Effector memory CD4-positive, alpha-beta T cell (primary cell): Measurements from ENCODE around the gene RASA1.
"Not testable (repeated sequence)": the region's sequence is repeated elsewhere in the genome, so short reads cannot be mapped to it uniquely, and the experiment has no call there.

ENCODE experiments used
- DNase-seq, 3 donors: peaks; one replicate each; pipeline ENCODE4 v3.0.0-alpha.2; 2020
- H3K27ac ChIP-seq: 2 replicates; pipeline ENCODE4 v1.7.0; 2013; ENCODE audit warnings: mild to moderate bottlenecking, low read length, moderate library complexity; ENCODE audit not compliant: insufficient read depth, poor library complexity, severe bottlenecking
- H3K27me3 ChIP-seq: replicated peaks from 2 replicates; pipeline ENCODE4 v1.7.0; 2013; ENCODE audit warnings: mild to moderate bottlenecking, low read length; ENCODE audit not compliant: insufficient read depth, control insufficient read depth, poor library complexity, severe bottlenecking
- H3K36me3 ChIP-seq: 2 replicates; pipeline ENCODE4 v1.7.0; 2013; ENCODE audit warnings: mild to moderate bottlenecking, low read length, moderate library complexity; ENCODE audit not compliant: control insufficient read depth, insufficient read depth
- H3K4me1 ChIP-seq: 2 replicates; pipeline ENCODE4 v1.7.0; 2013; ENCODE audit warnings: low read length, mild to moderate bottlenecking; ENCODE audit not compliant: control insufficient read depth, insufficient read depth, poor library complexity, severe bottlenecking
- H3K4me3 ChIP-seq: 2 replicates; pipeline ENCODE4 v1.7.0; 2013; ENCODE audit warnings: low read length, low read depth, mild to moderate bottlenecking; ENCODE audit not compliant: insufficient read depth, poor library complexity, severe bottlenecking
- H3K9me3 ChIP-seq: 2 replicates; pipeline ENCODE4 v1.7.0; 2013; ENCODE audit warnings: mild to moderate bottlenecking, low read length, moderate library complexity; ENCODE audit not compliant: control insufficient read depth

Gene RASA1

DNA sequence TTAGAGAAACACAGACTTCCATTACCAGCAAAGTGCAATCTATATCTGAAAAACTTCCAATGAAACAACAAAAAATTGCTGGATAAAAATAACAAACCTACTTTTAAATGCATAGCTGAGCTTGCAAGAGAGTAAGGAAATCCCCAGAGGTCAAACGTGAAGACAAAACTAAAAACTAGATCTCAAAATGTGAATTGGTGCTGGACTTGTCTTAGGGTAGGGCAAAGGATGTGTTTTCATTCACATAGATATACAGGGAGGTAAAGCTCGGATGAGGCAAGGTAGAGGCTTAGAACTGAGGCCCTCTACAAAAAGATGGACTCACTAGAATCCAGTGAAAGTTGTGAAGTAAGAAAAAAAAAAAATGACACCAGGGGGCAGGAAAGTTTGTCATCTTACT lies 13.6 kb upstream of the RASA1 start:
- no peaks in the 10 kb centered on the region for H3K36me3 ChIP-seq
- H3K9me3 ChIP-seq = no peaks in the 10 kb centered on the region
- no peak overlapping the region for H3K4me3 ChIP-seq
- no peaks in the 10 kb centered on the region for H3K27me3 ChIP-seq
- DNase-seq = no peak
- H3K4me1 ChIP-seq = no peaks in the 10 kb centered on the region
- H3K27ac ChIP-seq = no peak overlapping the region

GRCh38 chr5:87258507-87258906 lies 9.2 kb upstream of the RASA1 start:
- no peaks in the 10 kb centered on the region for H3K27me3 ChIP-seq
- H3K4me3 ChIP-seq = no peak overlapping the region
- H3K27ac ChIP-seq = no peak overlapping the region
- H3K36me3 ChIP-seq = no peaks in the 10 kb centered on the region
- H3K9me3 ChIP-seq = no peaks in the 10 kb centered on the region
- no peak for DNase-seq
- no peaks in the 10 kb centered on the region for H3K4me1 ChIP-seq

DNA sequence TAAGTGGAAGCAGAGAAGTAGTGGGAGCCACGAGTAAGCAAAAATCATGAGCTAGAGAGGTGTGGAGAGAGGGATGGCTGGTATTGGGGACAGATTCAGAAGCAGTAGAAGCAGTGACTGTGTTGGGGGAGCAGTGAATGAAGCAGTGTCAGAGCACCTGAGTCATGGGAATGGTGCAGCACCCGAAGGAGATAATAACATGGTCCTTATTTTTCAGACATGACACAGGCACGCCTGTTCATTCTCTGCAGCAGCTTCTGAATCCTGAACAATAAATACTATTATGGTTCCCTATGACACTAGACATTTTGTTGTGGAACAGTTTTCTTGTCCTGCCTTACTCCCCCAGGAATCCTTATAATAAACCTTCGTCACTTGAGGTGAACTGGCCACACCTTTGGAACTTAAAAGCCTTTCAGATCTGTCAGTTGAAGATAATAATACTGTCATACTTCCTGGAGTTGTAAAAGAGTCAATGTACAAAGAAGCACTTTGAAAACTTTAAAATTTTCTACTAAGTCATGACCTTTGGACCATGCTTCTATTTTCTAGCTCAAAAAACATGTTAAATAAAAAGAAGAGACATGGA lies 7.0 kb upstream of the RASA1 start:
- DNase-seq = no peak
- no peak overlapping the region for H3K4me3 ChIP-seq
- no peaks in the 10 kb centered on the region for H3K9me3 ChIP-seq
- no peaks in the 10 kb centered on the region for H3K36me3 ChIP-seq
- H3K27ac ChIP-seq = no peak overlapping the region
- H3K4me1 ChIP-seq = no peaks in the 10 kb centered on the region
- H3K27me3 ChIP-seq = no peaks in the 10 kb centered on the region

- no peaks in the 10 kb centered on the region for H3K9me3 ChIP-seq
- no peaks in the 10 kb centered on the region for H3K4me1 ChIP-seq
- H3K27me3 ChIP-seq = no peaks in the 10 kb centered on the region
- no peak overlapping the region for H3K4me3 ChIP-seq
- DNase-seq = no peak
- H3K36me3 ChIP-seq = peaks cover 3% of the 10 kb centered on the region
- H3K27ac ChIP-seq = no peak overlapping the region
These were observed 4.2 kb upstream of the RASA1 start for GRCh38 chr5:87263498-87263897.

DNA sequence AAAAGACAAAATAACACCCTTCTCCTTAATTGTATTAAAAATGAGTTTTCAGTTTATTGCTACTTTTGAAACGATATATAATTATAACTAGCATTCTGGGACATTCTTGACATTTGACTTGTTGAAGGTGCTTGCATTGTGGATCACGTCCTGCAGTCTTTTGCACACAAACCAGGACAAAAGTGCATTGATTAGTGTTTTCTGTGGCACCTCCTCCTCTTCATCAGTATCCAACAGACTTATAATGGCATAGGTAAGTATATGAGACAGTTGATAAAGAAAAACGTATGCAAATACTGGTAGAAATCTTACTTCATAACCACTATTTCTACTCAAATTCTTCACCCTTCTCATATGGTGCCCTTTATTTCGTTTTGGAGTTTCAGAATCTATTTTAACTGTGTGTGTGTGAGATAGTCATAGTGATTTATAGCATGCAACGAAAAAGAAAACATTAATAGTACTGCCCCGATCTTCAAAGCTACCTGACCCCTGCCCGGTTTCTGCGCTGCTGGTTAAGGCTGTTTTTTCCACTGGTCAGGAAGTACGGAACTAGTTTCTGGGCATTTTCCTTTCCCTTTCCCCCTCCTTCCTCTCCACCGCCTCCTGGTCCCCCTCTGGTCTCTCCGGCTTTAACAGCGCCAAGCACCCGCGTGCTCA lies 639 bp upstream of the RASA1 start:
- no peaks in the 10 kb centered on the region for H3K9me3 ChIP-seq
- peak overlapping the region; percentile 70 for H3K27ac ChIP-seq
- H3K4me3 ChIP-seq = peak overlapping the region; percentile 95
- no peak for DNase-seq
- no peaks in the 10 kb centered on the region for H3K27me3 ChIP-seq
- H3K4me1 ChIP-seq = peaks cover 5% of the 10 kb centered on the region
- peaks cover 3% of the 10 kb centered on the region for H3K36me3 ChIP-seq

DNA sequence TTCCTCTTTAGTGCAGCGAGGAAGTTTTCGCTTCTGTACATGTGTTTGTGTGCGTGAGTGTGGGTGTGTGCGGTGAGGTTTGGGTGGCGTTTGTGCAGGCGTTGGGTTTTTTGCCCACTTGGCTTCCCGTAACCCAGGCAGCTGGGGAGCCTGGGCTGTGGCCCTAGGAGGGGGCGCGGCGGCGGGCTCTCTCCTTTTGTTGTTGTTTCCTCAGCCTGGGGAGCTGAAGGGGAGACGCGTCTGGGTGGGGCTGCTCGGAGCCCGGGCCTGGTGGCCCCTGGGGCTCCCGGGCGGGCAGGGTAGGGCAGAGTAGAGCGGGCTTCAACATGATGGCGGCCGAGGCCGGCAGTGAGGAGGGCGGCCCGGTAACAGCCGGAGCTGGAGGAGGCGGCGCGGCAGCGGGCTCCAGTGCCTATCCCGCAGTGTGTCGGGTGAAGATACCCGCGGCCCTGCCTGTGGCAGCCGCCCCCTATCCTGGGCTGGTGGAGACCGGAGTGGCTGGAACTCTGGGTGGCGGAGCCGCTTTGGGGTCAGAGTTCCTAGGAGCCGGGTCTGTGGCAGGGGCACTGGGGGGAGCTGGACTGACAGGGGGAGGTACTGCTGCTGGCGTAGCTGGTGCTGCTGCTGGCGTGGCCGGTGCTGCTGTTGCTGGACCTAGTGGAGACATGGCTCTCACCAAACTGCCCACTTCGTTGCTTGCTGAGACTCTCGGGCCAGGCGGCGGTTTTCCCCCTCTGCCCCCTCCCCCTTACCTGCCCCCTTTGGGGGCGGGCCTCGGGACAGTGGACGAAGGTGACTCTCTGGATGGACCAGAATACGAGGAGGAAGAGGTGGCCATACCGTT lies 665 bp downstream of the RASA1 start:
- H3K4me3 ChIP-seq = peak overlapping the region; percentile 95
- peaks cover 8% of the 10 kb centered on the region for H3K4me1 ChIP-seq
- H3K27me3 ChIP-seq = no peaks in the 10 kb centered on the region
- H3K27ac ChIP-seq = peak overlapping the region; percentile 70
- H3K9me3 ChIP-seq = no peaks in the 10 kb centered on the region
- DNase-seq = peak in 2 of 3 donors; percentile 53 to 62
- H3K36me3 ChIP-seq = peaks cover 3% of the 10 kb centered on the region

- Histone ChIP-seq H3K9me3 (no peaks in the 10 kb centered on the region), H3K4me1 (peaks cover 8% of the 10 kb centered on the region), H3K27me3 (no peaks in the 10 kb centered on the region), H3K36me3 (peaks cover 3% of the 10 kb centered on the region), H3K27ac (peak overlapping the region; percentile 70), H3K4me3 (peak overlapping the region; percentile 95)
- DNase-seq = no peak
These were observed 1.3 kb downstream of the RASA1 start for GRCh38 chr5:87268970-87269377.

GRCh38 chr5:87270888-87271287 lies 3.2 kb downstream of the RASA1 start:
- H3K4me3 ChIP-seq, H3K4me1 ChIP-seq, H3K9me3 ChIP-seq, H3K36me3 ChIP-seq, H3K27ac ChIP-seq, H3K27me3 ChIP-seq, DNase-seq: not testable (repeated sequence)

- Histone ChIP-seq H3K36me3 (no peaks in the 10 kb centered on the region), H3K27me3 (no peaks in the 10 kb centered on the region), H3K27ac (no peak overlapping the region), H3K4me1 (peaks cover 14% of the 10 kb centered on the region), H3K4me3 (no peak overlapping the region), H3K9me3 (no peaks in the 10 kb centered on the region)
- DNase-seq = no peak
These were observed 9.0 kb downstream of the RASA1 start for GRCh38 chr5:87276655-87277054.

DNA sequence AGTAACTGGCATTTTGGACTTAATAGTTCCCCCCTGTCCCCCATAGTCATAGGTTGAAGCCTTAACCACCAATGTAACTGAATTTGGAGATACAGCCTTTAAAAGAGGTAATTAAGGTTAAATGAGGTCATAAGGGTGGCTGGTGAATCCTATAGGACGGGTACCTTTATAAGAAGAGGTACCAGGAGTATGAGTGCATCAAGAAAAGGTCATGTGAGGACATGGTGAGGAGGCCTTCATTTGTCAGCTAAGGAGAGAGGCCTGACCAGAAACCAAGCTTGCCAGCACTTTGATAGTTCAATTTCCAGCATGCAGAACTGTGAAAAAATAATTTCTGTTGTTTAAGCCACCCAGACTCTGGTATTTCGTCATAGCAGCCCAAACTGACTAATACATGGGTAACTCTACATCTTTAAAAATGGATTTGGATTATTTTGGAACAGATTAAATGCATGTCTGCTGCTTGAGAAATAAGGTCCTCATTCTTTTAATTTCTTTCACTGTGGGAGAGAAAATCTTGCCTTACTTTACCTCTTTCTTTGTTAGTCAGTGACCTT lies 9.7 kb downstream of the RASA1 start:
- DNase-seq = no peak
- H3K4me1 ChIP-seq = peaks cover 13% of the 10 kb centered on the region
- H3K27ac ChIP-seq = no peak overlapping the region
- H3K4me3 ChIP-seq = no peak overlapping the region
- no peaks in the 10 kb centered on the region for H3K36me3 ChIP-seq
- no peaks in the 10 kb centered on the region for H3K9me3 ChIP-seq
- no peaks in the 10 kb centered on the region for H3K27me3 ChIP-seq
